Psoas muscle (tissue), 8 donors: Measurements from ENCODE around the gene TH. TPM values are rescaled to one million over a fixed set of nuclear protein-coding genes. Genes with fewer than 3 reads are reported as not detected.
A peak's percentile ranks its signal among the peaks of the same experiment; 100 is the strongest.

Source experiments
- ATAC-seq, 4 donors: fragments of 200-7000 bp; cut with Tn5 transposase; one replicate each; pipeline ENCODE4 v1.9.1; 2020; ENCODE audit warnings: moderate library complexity in 3 of 4, mild to moderate bottlenecking in 2 of 4
- DNase-seq, 2 donors: peaks; one replicate each; pipeline ENCODE4 v3.0.0-alpha.2; 2020
- H3K27ac ChIP-seq: fragments of 200-600 bp; one replicate; pipeline ENCODE4 v1.8.0; 2022
- H3K27me3 ChIP-seq, 3 donors: fragments of 200-600 bp in 1 of 3; one replicate each; pipeline versions ENCODE4 v1.6.1 to v1.8.0; 2013 to 2022; ENCODE audit warnings: low read length in 2 of 3, mild to moderate bottlenecking in 2 of 3, moderate library complexity in 1 of 3; ENCODE audit not compliant: insufficient read depth in 3 of 3
- H3K36me3 ChIP-seq, 2 donors: fragments of 200-600 bp in 1 of 2; one replicate each; pipeline versions ENCODE4 v1.6.1 to v1.8.0; 2013 to 2022; ENCODE audit warnings: low read depth in 1 of 2, mild to moderate bottlenecking in 1 of 2, moderate library complexity in 1 of 2; ENCODE audit not compliant: insufficient read depth in 1 of 2
- H3K4me1 ChIP-seq: fragments of 200-600 bp; one replicate; pipeline ENCODE4 v1.8.0; 2022
- H3K4me3 ChIP-seq: fragments of 200-600 bp; one replicate; pipeline ENCODE4 v1.8.0; 2022; ENCODE audit warnings: mild to moderate bottlenecking
- H3K9me3 ChIP-seq: fragments of 200-600 bp; one replicate; pipeline ENCODE4 v1.8.0; 2022
- CTCF ChIP-seq: fragments of 200-600 bp; IDR thresholded peaks from one replicate; pipeline ENCODE4 v1.8.0; 2022; ENCODE audit warnings: antibody characterized with exemption
- WGBS, 3 donors: extraction: QIAGEN DNeasy Blood & Tissue Kit; methylation state at CpG; one replicate each; pipeline versions ENCODE4 v1.1.6 to v1.1.7; 2013; 5-methylcytosine and 5-hydroxymethylcytosine counted together
- intact Hi-C, 2 donors: fragments of 100-400 bp; cut with DNase I; formaldehyde crosslinking; loops; one replicate each; pipeline versions ENCODE4 v1.11.0 to v1.14.2; 2022
- polyA plus RNA-seq, 3 donors: library from polyadenylated mRNA; stranded (reverse); fragments of 200-250 nt; gene quantifications; one replicate each; pipeline ENCODE4 v1.2.3, GENCODE V29; 2013
- total RNA-seq, 4 donors: library from RNA; stranded (reverse); fragmentation: NEBNext Ultra II Directional in 2 of 4; extraction: Animal tissue kit (Norgen Biotek cat#: 25700) in 2 of 4; gene quantifications; one replicate each; pipeline versions ENCODE4 v1.2.1 to v1.2.4, GENCODE V29; 2021 to 2023
- donor health status: healthy with polysubstance abuse.
- donor health status: DM: no; HTN: no; CAD: no; lungs with moderate emphysema.
- donor health status: Bipolar disorder and iron deficiency.
- donor health status: healthy.
- donor health status: DM: yes; HTN: yes; CAD: no.
- donor health status: DM: no; HTN: no; CAD: no.
- donor health status: DM: no; HTN: no; CAD: no.
- donor health status: DM: yes; HTN: yes; CAD: no.

TH gene
- total and polyA plus RNA-seq, 7 donors: 0.16 to 0.34 TPM; not detected in 5

- no peaks in the 10 kb centered on the region for H3K36me3 ChIP-seq
- ATAC-seq (no peak), DNase-seq (peak in 1 of 2 donors; percentile 10)
- no peak for TF ChIP-seq CTCF
- H3K9me3 ChIP-seq: no peaks in the 10 kb centered on the region
- no peak overlapping the region for H3K4me3 ChIP-seq
- peaks cover 0 to 49% (median 8%) of the 10 kb centered on the region in 3 donors for H3K27me3 ChIP-seq
- no peaks in the 10 kb centered on the region for H3K4me1 ChIP-seq
- WGBS, 3 donors: 55 to 77% (median 57%) methylated on average over 6 of the region's 6 CpGs
- intact Hi-C loops: no loop called here
- H3K27ac ChIP-seq: no peak overlapping the region
These were observed 39.4 kb downstream of the TH start for GRCh38 chr11:2132246-2132645.

- H3K4me1 ChIP-seq: no peaks in the 10 kb centered on the region
- H3K9me3 ChIP-seq: no peaks in the 10 kb centered on the region
- no peak overlapping the region for H3K4me3 ChIP-seq
- peak in 1 of 2 donors; percentile 21 for DNase-seq
- intact Hi-C loops: no loop called here
- H3K27me3 ChIP-seq: peaks cover 0 to 48% (median 8%) of the 10 kb centered on the region in 3 donors
- no peak for ATAC-seq
- H3K36me3 ChIP-seq: no peaks in the 10 kb centered on the region
- TF ChIP-seq CTCF: no peak
- 79 to 89% (median 80%) methylated on average over 28 of the region's 28 CpGs for WGBS, 3 donors
- no peak overlapping the region for H3K27ac ChIP-seq
These were observed 40.0 kb downstream of the TH start for GRCh38 chr11:2131371-2132236.

GRCh38 chr11:2130881-2131352, 40.7 kb downstream of the TH start:
- DNase-seq: peak in 1 of 2 donors; percentile 36
- Histone ChIP-seq H3K9me3 (no peaks in the 10 kb centered on the region), H3K4me1 (no peaks in the 10 kb centered on the region), H3K36me3 (no peaks in the 10 kb centered on the region), H3K27ac (no peak overlapping the region), H3K4me3 (no peak overlapping the region), H3K27me3 (peaks cover 0 to 41% (median 7%) of the 10 kb centered on the region in 3 donors)
- intact Hi-C loops: no loop called here
- no peak for ATAC-seq
- no peak for TF ChIP-seq CTCF
- WGBS, 3 donors: 69 to 87% (median 80%) methylated on average over 18 of the region's 18 CpGs

- Histone ChIP-seq H3K4me1 (no peaks in the 10 kb centered on the region), H3K9me3 (no peaks in the 10 kb centered on the region), H3K27me3 (peaks cover 0 to 30% (median 6%) of the 10 kb centered on the region in 3 donors), H3K36me3 (no peaks in the 10 kb centered on the region), H3K27ac (no peak overlapping the region), H3K4me3 (no peak overlapping the region)
- intact Hi-C loops: no loop called here
- DNase-seq (peak in 1 of 2 donors; percentile 44), ATAC-seq (no peak)
- TF ChIP-seq CTCF: no peak
- WGBS, 3 donors: 84 to 91% (median 90%) methylated on average over 19 to 25 of the region's 25 CpGs
These were observed 41.8 kb downstream of the TH start for GRCh38 chr11:2129699-2130366.
